ENCODE data around the gene LTBP1. TPM values are rescaled to one million over a fixed set of nuclear protein-coding genes. Genes with fewer than 3 reads are reported as not detected.

Gene LTBP1
- total and polyA plus RNA-seq, 4 donors = 5.8 to 57.6 (median 10.2) TPM

DNA sequence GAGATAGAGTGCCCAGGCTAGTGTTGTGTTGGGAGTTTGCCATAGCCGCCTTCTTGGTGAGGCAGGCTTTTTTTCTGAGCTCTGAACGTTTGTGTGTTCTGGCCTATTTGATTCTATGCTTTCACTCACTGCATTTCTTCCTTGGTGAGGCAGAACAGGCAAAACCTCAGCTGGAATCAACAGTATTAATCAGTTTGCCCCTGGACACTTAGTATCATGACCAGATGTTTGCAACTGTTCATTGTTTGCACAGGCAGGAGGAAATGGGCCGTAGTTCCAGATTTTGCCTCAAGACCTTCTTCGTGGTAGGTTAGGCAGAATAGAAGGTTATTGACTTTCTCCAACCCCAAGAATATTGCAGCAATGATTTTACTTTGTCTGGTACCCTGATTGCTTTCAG, 311.6 kb downstream of the LTBP1 start:
- 86% methylated on average over 4 of the region's 4 CpGs for WGBS
- no peak for DNase-seq (ENCODE audit: low spot score)
- H3K9me3 ChIP-seq (ENCODE audit: control insufficient read depth in 4 of 4, low read length in 3 of 4) = no peaks in the 10 kb centered on the region
- H3K9ac ChIP-seq (ENCODE audit: low read depth in 1 of 2, low read length in 2 of 2) = no peak overlapping the region
- H3K27ac ChIP-seq (ENCODE audit: low read depth in 1 of 2, low read length in 2 of 2) = no peak overlapping the region
- no peaks in the 10 kb centered on the region for H3K4me1 ChIP-seq (ENCODE audit: control insufficient read depth in 4 of 4, insufficient read depth in 4 of 4, low read length in 3 of 4)
- TF ChIP-seq, protein P1, sequence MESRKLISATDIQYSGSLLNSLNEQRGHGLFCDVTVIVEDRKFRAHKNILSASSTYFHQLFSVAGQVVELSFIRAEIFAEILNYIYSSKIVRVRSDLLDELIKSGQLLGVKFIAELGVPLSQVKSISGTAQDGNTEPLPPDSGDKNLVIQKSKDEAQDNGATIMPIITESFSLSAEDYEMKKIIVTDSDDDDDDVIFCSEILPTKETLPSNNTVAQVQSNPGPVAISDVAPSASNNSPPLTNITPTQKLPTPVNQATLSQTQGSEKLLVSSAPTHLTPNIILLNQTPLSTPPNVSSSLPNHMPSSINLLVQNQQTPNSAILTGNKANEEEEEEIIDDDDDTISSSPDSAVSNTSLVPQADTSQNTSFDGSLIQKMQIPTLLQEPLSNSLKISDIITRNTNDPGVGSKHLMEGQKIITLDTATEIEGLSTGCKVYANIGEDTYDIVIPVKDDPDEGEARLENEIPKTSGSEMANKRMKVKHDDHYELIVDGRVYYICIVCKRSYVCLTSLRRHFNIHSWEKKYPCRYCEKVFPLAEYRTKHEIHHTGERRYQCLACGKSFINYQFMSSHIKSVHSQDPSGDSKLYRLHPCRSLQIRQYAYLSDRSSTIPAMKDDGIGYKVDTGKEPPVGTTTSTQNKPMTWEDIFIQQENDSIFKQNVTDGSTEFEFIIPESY (IDR thresholded peaks at IDR 0.05) = no peak
- no peak for TF ChIP-seq FOXA2 (IDR thresholded peaks at IDR 0.05)
- TF ChIP-seq TAF1 (conservative IDR thresholded peaks at IDR 0.05) = no peak
- no peak for TF ChIP-seq FOXA1 (IDR thresholded peaks at IDR 0.05)
- no peak for TF ChIP-seq EGR1 (IDR thresholded peaks at IDR 0.05; ENCODE audit: low read depth in 2 of 2)
- TF ChIP-seq, protein P2, sequence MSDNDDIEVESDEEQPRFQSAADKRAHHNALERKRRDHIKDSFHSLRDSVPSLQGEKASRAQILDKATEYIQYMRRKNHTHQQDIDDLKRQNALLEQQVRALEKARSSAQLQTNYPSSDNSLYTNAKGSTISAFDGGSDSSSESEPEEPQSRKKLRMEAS (IDR thresholded peaks at IDR 0.05) = no peak
- TF ChIP-seq NR2F2 (IDR thresholded peaks at IDR 0.05) = no peak
- no peak for TF ChIP-seq JUND (IDR thresholded peaks at IDR 0.05)
- peaks cover 0 to 4% (median 2%) of the 10 kb centered on the region in 4 donors for H3K36me3 ChIP-seq (ENCODE audit: control insufficient read depth in 4 of 4, insufficient read depth in 3 of 4, low read depth in 1 of 4, low read length in 3 of 4)
- no peaks in the 10 kb centered on the region for H3K27me3 ChIP-seq (ENCODE audit: control insufficient read depth in 4 of 4, insufficient read depth in 4 of 4, low read length in 3 of 4)
- H3K4me3 ChIP-seq (ENCODE audit: low read depth in 1 of 3, low read length in 3 of 3) = no peak overlapping the region

DNA sequence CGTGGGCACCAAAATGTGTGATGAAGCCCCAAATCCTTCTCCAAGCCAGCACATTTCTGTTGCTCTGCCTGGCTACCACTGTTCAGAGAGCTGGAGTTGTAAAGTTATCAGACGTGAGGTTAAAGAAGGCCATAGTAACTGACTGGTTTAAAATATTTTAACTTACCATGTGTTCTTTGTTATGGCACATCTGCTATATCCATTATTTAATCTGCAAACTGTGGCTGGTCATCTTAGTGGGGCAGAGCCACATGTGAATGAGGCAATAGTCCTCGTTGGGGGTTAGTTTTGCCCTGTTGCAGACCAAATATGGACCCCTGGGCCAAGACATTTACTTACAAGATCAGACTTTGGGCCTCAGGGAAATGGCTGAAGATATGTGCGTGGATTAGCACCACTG, 315.3 kb downstream of the LTBP1 start:
- Histone ChIP-seq H3K4me1 (ENCODE audit: control insufficient read depth in 4 of 4, insufficient read depth in 4 of 4, low read length in 3 of 4) (no peaks in the 10 kb centered on the region), H3K4me3 (ENCODE audit: low read depth in 1 of 3, low read length in 3 of 3) (no peak overlapping the region), H3K27ac (ENCODE audit: low read depth in 1 of 2, low read length in 2 of 2) (no peak overlapping the region), H3K9ac (ENCODE audit: low read depth in 1 of 2, low read length in 2 of 2) (no peak overlapping the region), H3K27me3 (ENCODE audit: control insufficient read depth in 4 of 4, insufficient read depth in 4 of 4, low read length in 3 of 4) (no peaks in the 10 kb centered on the region), H3K9me3 (ENCODE audit: control insufficient read depth in 4 of 4, low read length in 3 of 4) (peaks cover 0 to 8% (median 0%) of the 10 kb centered on the region in 4 donors), H3K36me3 (ENCODE audit: control insufficient read depth in 4 of 4, insufficient read depth in 3 of 4, low read depth in 1 of 4, low read length in 3 of 4) (peaks cover 0 to 8% (median 6%) of the 10 kb centered on the region in 4 donors)
- TF ChIP-seq, protein P1 (IDR thresholded peaks at IDR 0.05) = no peak
- no peak for TF ChIP-seq NR2F2 (IDR thresholded peaks at IDR 0.05)
- no peak for TF ChIP-seq FOXA2 (IDR thresholded peaks at IDR 0.05)
- TF ChIP-seq, protein P3, sequence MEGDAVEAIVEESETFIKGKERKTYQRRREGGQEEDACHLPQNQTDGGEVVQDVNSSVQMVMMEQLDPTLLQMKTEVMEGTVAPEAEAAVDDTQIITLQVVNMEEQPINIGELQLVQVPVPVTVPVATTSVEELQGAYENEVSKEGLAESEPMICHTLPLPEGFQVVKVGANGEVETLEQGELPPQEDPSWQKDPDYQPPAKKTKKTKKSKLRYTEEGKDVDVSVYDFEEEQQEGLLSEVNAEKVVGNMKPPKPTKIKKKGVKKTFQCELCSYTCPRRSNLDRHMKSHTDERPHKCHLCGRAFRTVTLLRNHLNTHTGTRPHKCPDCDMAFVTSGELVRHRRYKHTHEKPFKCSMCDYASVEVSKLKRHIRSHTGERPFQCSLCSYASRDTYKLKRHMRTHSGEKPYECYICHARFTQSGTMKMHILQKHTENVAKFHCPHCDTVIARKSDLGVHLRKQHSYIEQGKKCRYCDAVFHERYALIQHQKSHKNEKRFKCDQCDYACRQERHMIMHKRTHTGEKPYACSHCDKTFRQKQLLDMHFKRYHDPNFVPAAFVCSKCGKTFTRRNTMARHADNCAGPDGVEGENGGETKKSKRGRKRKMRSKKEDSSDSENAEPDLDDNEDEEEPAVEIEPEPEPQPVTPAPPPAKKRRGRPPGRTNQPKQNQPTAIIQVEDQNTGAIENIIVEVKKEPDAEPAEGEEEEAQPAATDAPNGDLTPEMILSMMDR (IDR thresholded peaks at IDR 0.05; ENCODE audit: low read depth, low read length, missing input control) = no peak
- TF ChIP-seq HNF4A (conservative IDR thresholded peaks at IDR 0.05) = no peak
- TF ChIP-seq GABPA (IDR thresholded peaks at IDR 0.05 in 1 of 2, conservative IDR thresholded peaks at IDR 0.05 in 1 of 2) = no peak
- TF ChIP-seq, protein P4, sequence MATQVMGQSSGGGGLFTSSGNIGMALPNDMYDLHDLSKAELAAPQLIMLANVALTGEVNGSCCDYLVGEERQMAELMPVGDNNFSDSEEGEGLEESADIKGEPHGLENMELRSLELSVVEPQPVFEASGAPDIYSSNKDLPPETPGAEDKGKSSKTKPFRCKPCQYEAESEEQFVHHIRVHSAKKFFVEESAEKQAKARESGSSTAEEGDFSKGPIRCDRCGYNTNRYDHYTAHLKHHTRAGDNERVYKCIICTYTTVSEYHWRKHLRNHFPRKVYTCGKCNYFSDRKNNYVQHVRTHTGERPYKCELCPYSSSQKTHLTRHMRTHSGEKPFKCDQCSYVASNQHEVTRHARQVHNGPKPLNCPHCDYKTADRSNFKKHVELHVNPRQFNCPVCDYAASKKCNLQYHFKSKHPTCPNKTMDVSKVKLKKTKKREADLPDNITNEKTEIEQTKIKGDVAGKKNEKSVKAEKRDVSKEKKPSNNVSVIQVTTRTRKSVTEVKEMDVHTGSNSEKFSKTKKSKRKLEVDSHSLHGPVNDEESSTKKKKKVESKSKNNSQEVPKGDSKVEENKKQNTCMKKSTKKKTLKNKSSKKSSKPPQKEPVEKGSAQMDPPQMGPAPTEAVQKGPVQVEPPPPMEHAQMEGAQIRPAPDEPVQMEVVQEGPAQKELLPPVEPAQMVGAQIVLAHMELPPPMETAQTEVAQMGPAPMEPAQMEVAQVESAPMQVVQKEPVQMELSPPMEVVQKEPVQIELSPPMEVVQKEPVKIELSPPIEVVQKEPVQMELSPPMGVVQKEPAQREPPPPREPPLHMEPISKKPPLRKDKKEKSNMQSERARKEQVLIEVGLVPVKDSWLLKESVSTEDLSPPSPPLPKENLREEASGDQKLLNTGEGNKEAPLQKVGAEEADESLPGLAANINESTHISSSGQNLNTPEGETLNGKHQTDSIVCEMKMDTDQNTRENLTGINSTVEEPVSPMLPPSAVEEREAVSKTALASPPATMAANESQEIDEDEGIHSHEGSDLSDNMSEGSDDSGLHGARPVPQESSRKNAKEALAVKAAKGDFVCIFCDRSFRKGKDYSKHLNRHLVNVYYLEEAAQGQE (IDR thresholded peaks at IDR 0.05) = no peak
- no peak for TF ChIP-seq HNF4G (IDR thresholded peaks at IDR 0.05)
- TF ChIP-seq RAD21 (IDR thresholded peaks at IDR 0.05) = no peak
- TF ChIP-seq SP1 (IDR thresholded peaks at IDR 0.05) = no peak
- TF ChIP-seq FOXA1 (IDR thresholded peaks at IDR 0.05) = no peak
- no peak for TF ChIP-seq EGR1 (IDR thresholded peaks at IDR 0.05; ENCODE audit: low read depth in 2 of 2)
- TF ChIP-seq YY1 (IDR thresholded peaks at IDR 0.05) = no peak
- TF ChIP-seq, protein P2 (IDR thresholded peaks at IDR 0.05) = no peak
- no peak for TF ChIP-seq TAF1 (conservative IDR thresholded peaks at IDR 0.05)
- TF ChIP-seq RXRA (IDR thresholded peaks at IDR 0.05) = no peak
- TF ChIP-seq, protein P5, sequence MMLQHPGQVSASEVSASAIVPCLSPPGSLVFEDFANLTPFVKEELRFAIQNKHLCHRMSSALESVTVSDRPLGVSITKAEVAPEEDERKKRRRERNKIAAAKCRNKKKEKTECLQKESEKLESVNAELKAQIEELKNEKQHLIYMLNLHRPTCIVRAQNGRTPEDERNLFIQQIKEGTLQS (IDR thresholded peaks at IDR 0.05) = no peak
- 95% methylated on average over 4 of the region's 4 CpGs for WGBS
- DNase-seq (ENCODE audit: low spot score) = no peak

Measured in liver (tissue), 9 donors.